A673 (cell line): ENCODE data around the gene LEF1. TPM values are rescaled to one million over a fixed set of nuclear protein-coding genes. Genes with fewer than 3 reads are reported as not detected.
A peak's percentile ranks its signal among the peaks of the same experiment; 100 is the strongest.

Experiments used
- BruUV-seq: library from RNA; stranded (reverse); fragments of 400-500 nt; replicated peaks from 2 replicates; lab custom pipeline; 2021; lab: Mats Ljungman, UMichigan
- CTCF ChIA-PET: fragments of 300-600 bp; sonication (Branson Sonifier 250); formaldehyde crosslinking; loops from one replicate; lab custom pipeline; 2022; ENCODE audit warnings: antibody characterized with exemption; lab: Charles Lee
- POLR2A ChIA-PET: fragments of 300-600 bp; sonication (Branson Sonifier 250); formaldehyde crosslinking; loops from one replicate; lab custom pipeline; 2022; ENCODE audit warnings: antibody characterized with exemption; ENCODE audit not compliant: low non-redundant PET; lab: Charles Lee
- DNase-seq: peaks from one replicate; pipeline ENCODE4 v3.0.0-alpha.2; 2015; ENCODE audit warnings: low spot score
- H3K27ac ChIP-seq: fragments of 200-600 bp; sonication (generic); 2 replicates; pipeline ENCODE4 v1.5.1; 2016; ENCODE audit warnings: mixed run types, low read depth, mild to moderate bottlenecking, mixed read lengths, antibody characterized with exemption, low read length; ENCODE audit not compliant: poor library complexity, severe bottlenecking
- H3K27me3 ChIP-seq: fragments of 200-600 bp; sonication (generic); replicated peaks from 2 replicates; pipeline ENCODE4 v1.6.1; 2017; ENCODE audit warnings: mixed run types, low read depth, mild to moderate bottlenecking, mixed read lengths, antibody characterized with exemption, low read length; ENCODE audit not compliant: insufficient read depth, poor library complexity
- H3K36me3 ChIP-seq: fragments of 200-600 bp; sonication (generic); 2 replicates; pipeline ENCODE4 v1.6.1; 2016; ENCODE audit warnings: mixed run types, mild to moderate bottlenecking, mixed read lengths, antibody characterized with exemption, low read length; ENCODE audit not compliant: insufficient read depth, poor library complexity, severe bottlenecking
- H3K4me1 ChIP-seq: fragments of 200-600 bp; sonication (generic); 2 replicates; pipeline ENCODE4 v1.6.1; 2017; ENCODE audit warnings: mixed run types, mild to moderate bottlenecking, mixed read lengths, antibody characterized with exemption, low read length; ENCODE audit not compliant: insufficient read depth, poor library complexity, severe bottlenecking
- H3K4me3 ChIP-seq: fragments of 200-600 bp; sonication (generic); 2 replicates; pipeline ENCODE4 v1.5.1; 2016; ENCODE audit warnings: low read depth, mixed run types, mild to moderate bottlenecking, mixed read lengths, low read length; ENCODE audit not compliant: poor library complexity, severe bottlenecking
- H3K9me3 ChIP-seq: fragments of 200-600 bp; sonication (generic); 2 replicates; pipeline ENCODE4 v1.6.1; 2016; ENCODE audit warnings: mixed run types, low read depth, mild to moderate bottlenecking, mixed read lengths, antibody characterized with exemption, low read length; ENCODE audit not compliant: poor library complexity, severe bottlenecking
- EZH2 ChIP-seq: fragments of 200-600 bp; sonication (generic); IDR thresholded peaks from 2 replicates; pipeline ENCODE4 v1.6.1; 2017; ENCODE audit warnings: borderline replicate concordance, low read depth, mild to moderate bottlenecking, mixed read lengths, antibody characterized with exemption, low read length; ENCODE audit not compliant: poor library complexity, severe bottlenecking
- intact Hi-C: fragments of 100-400 bp; cut with micrococcal nuclease; formaldehyde crosslinking; loops from one replicate; pipeline ENCODE4 v1.10.0; 2022; ENCODE audit not compliant: unreplicated experiment
- total RNA-seq: library from RNA; stranded (reverse); gene quantifications from 2 replicates; pipeline ENCODE4 v1.2.3, GENCODE V29; 2021
- TF ChIP-seq, protein P1 (sequence below): fragments of 300-800, 200-600 bp; sonication (generic); conservative IDR thresholded peaks from 2 replicates; pipeline ENCODE4 v1.5.1; 2017; ENCODE audit warnings: low read depth, mild to moderate bottlenecking, antibody characterized with exemption, low read length, moderate library complexity, mixed read lengths

Gene LEF1
- total RNA-seq, 1 experiment from 2014 or later = 2.5 TPM

DNA sequence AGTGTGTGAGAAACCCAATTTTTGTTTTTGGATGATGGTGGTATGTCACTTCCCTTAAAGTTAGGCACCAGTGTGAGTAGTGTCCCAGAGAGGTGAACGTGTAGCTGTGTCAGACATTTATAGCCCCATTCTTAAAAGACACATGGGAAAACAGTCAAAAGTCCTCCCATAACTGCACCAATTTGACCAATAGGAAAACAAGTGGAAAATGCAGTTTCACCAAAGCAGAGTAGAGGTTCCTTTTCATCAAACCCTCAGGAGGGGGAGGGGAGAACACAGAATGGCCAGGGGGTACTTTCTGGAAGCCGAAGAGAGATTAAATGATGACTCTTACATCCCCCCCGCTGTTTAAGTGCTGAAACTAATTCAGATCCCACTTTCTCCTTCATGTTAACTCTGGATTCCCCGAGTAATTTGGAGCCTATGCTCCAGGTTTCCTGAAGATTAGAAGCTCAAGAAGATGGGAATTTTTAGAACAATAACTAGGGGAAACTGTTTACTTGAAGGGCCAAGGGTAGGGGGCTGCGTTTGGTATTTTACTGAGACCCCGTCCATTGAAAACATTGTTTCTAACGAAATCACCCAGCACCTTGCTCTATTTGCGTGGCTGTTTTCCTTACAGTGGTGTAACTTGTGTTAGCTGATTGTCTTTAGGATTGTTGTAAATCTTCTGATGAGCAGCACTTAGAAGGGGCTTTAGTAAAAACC lies 2.1 kb upstream of the LEF1 start:
- ChIA-PET CTCF (no interaction called here), POLR2A (no interaction called here)
- no peaks in the 10 kb centered on the region for H3K9me3 ChIP-seq
- peak; percentile 51 for DNase-seq
- no peak overlapping the region for H3K27ac ChIP-seq
- intact Hi-C loops = no loop called here
- H3K4me1 ChIP-seq = peaks cover 11% of the 10 kb centered on the region
- H3K4me3 ChIP-seq = no peak overlapping the region
- no peaks in the 10 kb centered on the region for H3K36me3 ChIP-seq
- no peak for TF ChIP-seq EZH2
- TF ChIP-seq, protein P1, sequence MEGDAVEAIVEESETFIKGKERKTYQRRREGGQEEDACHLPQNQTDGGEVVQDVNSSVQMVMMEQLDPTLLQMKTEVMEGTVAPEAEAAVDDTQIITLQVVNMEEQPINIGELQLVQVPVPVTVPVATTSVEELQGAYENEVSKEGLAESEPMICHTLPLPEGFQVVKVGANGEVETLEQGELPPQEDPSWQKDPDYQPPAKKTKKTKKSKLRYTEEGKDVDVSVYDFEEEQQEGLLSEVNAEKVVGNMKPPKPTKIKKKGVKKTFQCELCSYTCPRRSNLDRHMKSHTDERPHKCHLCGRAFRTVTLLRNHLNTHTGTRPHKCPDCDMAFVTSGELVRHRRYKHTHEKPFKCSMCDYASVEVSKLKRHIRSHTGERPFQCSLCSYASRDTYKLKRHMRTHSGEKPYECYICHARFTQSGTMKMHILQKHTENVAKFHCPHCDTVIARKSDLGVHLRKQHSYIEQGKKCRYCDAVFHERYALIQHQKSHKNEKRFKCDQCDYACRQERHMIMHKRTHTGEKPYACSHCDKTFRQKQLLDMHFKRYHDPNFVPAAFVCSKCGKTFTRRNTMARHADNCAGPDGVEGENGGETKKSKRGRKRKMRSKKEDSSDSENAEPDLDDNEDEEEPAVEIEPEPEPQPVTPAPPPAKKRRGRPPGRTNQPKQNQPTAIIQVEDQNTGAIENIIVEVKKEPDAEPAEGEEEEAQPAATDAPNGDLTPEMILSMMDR = no peak
- peaks cover 88% of the 10 kb centered on the region for H3K27me3 ChIP-seq
- no TSS peak for BruUV-seq

DNA sequence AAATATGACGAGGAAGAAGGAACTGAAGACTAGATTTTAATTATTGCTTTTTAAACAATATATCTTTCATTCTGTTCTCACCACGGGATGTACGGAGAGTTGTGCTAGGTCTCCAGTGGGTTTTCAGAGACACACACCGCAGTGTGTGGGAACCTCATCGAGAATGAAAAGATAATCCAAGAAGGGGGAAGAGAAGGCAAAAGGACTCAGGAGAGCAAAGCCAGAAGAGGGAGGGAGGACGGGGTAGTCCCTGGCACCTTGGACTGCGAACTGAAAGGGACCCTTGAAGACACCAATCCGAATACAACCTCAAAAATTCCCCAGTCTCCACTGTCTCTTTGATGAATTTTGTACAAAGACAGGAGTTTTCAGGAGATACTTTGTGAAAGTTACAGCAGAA lies 932 bp upstream of the LEF1 start:
- Histone ChIP-seq H3K36me3 (no peaks in the 10 kb centered on the region), H3K27ac (no peak overlapping the region), H3K9me3 (no peaks in the 10 kb centered on the region), H3K4me1 (peaks cover 11% of the 10 kb centered on the region), H3K4me3 (no peak overlapping the region), H3K27me3 (peaks cover 97% of the 10 kb centered on the region)
- no peak for DNase-seq
- ChIA-PET CTCF (no interaction called here), POLR2A (no interaction called here)
- intact Hi-C loops = no loop called here
- BruUV-seq = no TSS peak
- no peak for TF ChIP-seq EZH2
- TF ChIP-seq, protein P1 = no peak

DNA sequence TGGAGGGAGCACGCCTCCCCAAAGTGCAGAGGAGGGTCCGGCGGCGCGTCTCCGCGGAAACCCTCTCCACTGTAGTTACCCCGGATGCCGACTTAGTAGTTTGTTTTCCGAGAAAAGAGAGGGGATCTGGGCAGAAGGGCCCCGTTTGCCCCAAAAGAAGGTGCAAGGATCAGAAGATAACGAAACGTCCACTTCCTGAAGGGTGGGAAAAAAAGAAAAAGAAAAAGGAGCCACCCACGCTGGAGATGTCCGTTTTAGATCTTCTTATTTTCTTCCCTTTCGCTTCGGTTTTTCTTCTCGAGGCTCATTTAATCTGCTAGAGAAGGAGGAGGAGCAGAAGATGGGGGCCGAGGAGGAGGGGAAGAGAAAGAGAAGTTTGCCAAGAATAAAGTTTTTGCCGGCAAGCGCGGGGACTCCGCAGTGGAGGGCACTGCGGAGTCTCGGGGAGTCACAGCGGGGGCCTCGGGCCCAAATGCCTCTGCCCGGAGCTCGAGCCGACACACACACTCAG lies 517 bp downstream of the LEF1 start:
- Histone ChIP-seq H3K4me1 (peaks cover 11% of the 10 kb centered on the region), H3K27ac (no peak overlapping the region), H3K9me3 (no peaks in the 10 kb centered on the region), H3K4me3 (peak overlapping the region; percentile 52), H3K27me3 (peaks cover 98% of the 10 kb centered on the region), H3K36me3 (no peaks in the 10 kb centered on the region)
- DNase-seq = no peak
- no TSS peak for BruUV-seq
- no peak for TF ChIP-seq EZH2
- TF ChIP-seq, protein P1 = no peak
- intact Hi-C loops = no loop called here
- POLR2A ChIA-PET = no interaction called here
- CTCF ChIA-PET = interaction anchor here (0.6 kb wide), 1 partner anchor 179 kb away, joined by 4 read pairs; no protein-coding TSS in a partner anchor
